ENCODE measurements around the gene NXF1. TPM values are rescaled to one million over a fixed set of nuclear protein-coding genes. Genes with fewer than 3 reads are reported as not detected.
A peak's percentile ranks its signal among the peaks of the same experiment; 100 is the strongest.

The NXF1 gene
- total and polyA plus RNA-seq, 2 of the 8 experiments (the other 6 are each of a cell fraction or from before 2014, with no cell fraction given): 48.1 to 49.8 TPM

DNA sequence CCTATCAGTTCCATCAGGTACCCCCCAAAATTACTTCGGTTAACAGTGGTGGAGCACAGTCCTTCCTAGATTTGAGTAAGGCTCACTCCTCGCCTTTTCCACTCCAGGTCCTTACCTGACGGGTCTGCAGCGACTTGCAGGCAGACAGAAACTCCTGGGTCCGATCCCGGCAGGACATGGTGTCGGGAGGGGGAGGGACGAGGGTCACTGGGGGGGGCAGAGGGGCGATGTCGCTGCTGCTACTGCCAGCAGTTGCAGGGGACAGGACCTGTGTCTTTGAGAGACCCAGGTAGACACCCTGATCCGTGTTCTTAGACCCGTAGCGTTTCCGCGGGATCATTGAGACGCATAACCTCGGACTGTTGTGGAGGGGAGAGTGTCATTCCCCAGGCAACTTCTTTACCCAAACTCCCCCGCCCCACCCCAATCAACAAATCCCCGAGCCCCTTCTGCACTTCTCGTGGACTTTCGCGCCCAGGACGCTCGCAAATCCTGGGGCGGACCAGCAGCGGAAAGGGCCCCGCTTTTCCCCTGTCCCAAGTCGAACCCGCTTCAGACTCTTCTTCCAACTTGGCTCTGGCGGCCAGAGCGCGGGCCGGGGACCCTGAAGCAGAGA, 25.8 kb upstream of the NXF1 start (continued):
- TF ChIP-seq KDM1A (IDR thresholded peaks at IDR 0.05; ENCODE audit: borderline replicate concordance, low read length): no peak
- no peak for TF ChIP-seq TCF12 (IDR thresholded peaks at IDR 0.05; ENCODE audit: low read depth, low read length)
- no peak for TF ChIP-seq EP300 (IDR thresholded peaks at IDR 0.05; ENCODE audit: borderline replicate concordance in 1 of 2, low read depth in 2 of 2, low read length in 2 of 2)
- peak; percentile 94 for TF ChIP-seq KDM4A (IDR thresholded peaks at IDR 0.05; ENCODE audit: low read depth, low read length, severe bottlenecking)
- no peak for TF ChIP-seq JUN (IDR thresholded peaks at IDR 0.05; ENCODE audit: low read depth, low read length)
- TF ChIP-seq RBBP5 (IDR thresholded peaks at IDR 0.05; ENCODE audit: borderline replicate concordance, low read depth, low read length): 0 out of 2 replicates have a peak, but pooled peaks have one; percentile 69
- no peak for TF ChIP-seq SIRT6 (IDR thresholded peaks at IDR 0.05; ENCODE audit: low read length)
- TF ChIP-seq CEBPB (IDR thresholded peaks at IDR 0.05; ENCODE audit: low read depth, low read length): no peak
- no peak; the same call in 1 of the 2 replicates for TF ChIP-seq TAF1 (IDR thresholded peaks at IDR 0.05; ENCODE audit: low read depth, low read length)
- no peak for TF ChIP-seq CREB1 (IDR thresholded peaks at IDR 0.05)
- TF ChIP-seq FOSL1 (IDR thresholded peaks at IDR 0.05; ENCODE audit: insufficient read depth, low read depth, low read length): no peak
- TF ChIP-seq HDAC2 (IDR thresholded peaks at IDR 0.05; ENCODE audit: borderline replicate concordance in 1 of 2, low read depth in 2 of 2, low read length in 2 of 2): peak in 1 of 2 experiments; percentile 77; a peak in 1 of 4 replicates
- TF ChIP-seq KDM5A (IDR thresholded peaks at IDR 0.05; ENCODE audit: low read length): no peak
- no peak for TF ChIP-seq TBP (IDR thresholded peaks at IDR 0.05; ENCODE audit: low read depth, low read length)
- no peak for TF ChIP-seq TEAD4 (IDR thresholded peaks at IDR 0.05; ENCODE audit: low read depth, low read length)
- TF ChIP-seq MAFK (IDR thresholded peaks at IDR 0.05; ENCODE audit: low read depth, low read length): no peak
- TF ChIP-seq RFX5 (IDR thresholded peaks at IDR 0.05; ENCODE audit: borderline replicate concordance, low read depth, low read length): no peak
- no peak for TF ChIP-seq RXRA (IDR thresholded peaks at IDR 0.05; ENCODE audit: insufficient read depth, low read depth, low read length)
- no peak for TF ChIP-seq BACH1 (IDR thresholded peaks at IDR 0.05; ENCODE audit: low read length)
- TF ChIP-seq CHD1 (IDR thresholded peaks at IDR 0.05; ENCODE audit: low read depth, low read length): no peak
- no peak; the same call in 1 of the 2 replicates for TF ChIP-seq PHF8 (conservative IDR thresholded peaks at IDR 0.05; ENCODE audit: low read depth, low read length)
- TF ChIP-seq CBX8 (IDR thresholded peaks at IDR 0.05; ENCODE audit: borderline replicate concordance, low read depth, low read length): no peak
- TF ChIP-seq YY1 (IDR thresholded peaks at IDR 0.05; ENCODE audit: low read depth, low read length): no peak
- peak; percentile 84 for TF ChIP-seq TAF7 (optimal IDR thresholded peaks at IDR 0.05; ENCODE audit: borderline replicate concordance, low read depth, low read length)
- TF ChIP-seq SUZ12 (IDR thresholded peaks at IDR 0.05; ENCODE audit: low read length): no peak
- TF ChIP-seq GTF2F1 (IDR thresholded peaks at IDR 0.05; ENCODE audit: borderline replicate concordance, low read depth, low read length): no peak

Measured in H1 (cell line).